Ectodermal cell (in vitro differentiated cells): ENCODE measurements around the gene CXCL1. TPM values are rescaled to one million over a fixed set of nuclear protein-coding genes. Genes with fewer than 3 reads are reported as not detected.

ENCODE experiments used
- H3K27ac ChIP-seq: 2 replicates; pipeline ENCODE4 v1.7.0; 2013; ENCODE audit warnings: mild to moderate bottlenecking, low read depth, low read length; ENCODE audit not compliant: insufficient read depth, poor library complexity, severe bottlenecking
- H3K27me3 ChIP-seq: 2 replicates; pipeline ENCODE4 v1.7.0; 2013; ENCODE audit warnings: mild to moderate bottlenecking, low read length; ENCODE audit not compliant: insufficient read depth, control insufficient read depth, poor library complexity, severe bottlenecking
- H3K36me3 ChIP-seq: one replicate; pipeline ENCODE4 v1.7.0; 2013; ENCODE audit warnings: low read length; ENCODE audit not compliant: control insufficient read depth, insufficient read depth
- H3K4me1 ChIP-seq: one replicate; pipeline ENCODE4 v1.7.0; 2013; ENCODE audit warnings: low read length; ENCODE audit not compliant: control insufficient read depth, insufficient read depth
- H3K4me3 ChIP-seq: 2 replicates; pipeline ENCODE4 v1.7.0; 2013; ENCODE audit warnings: low read depth, low read length, control low read depth; ENCODE audit not compliant: insufficient read depth
- H3K9me3 ChIP-seq: 2 replicates; pipeline ENCODE4 v1.7.0; 2013; ENCODE audit warnings: mild to moderate bottlenecking, low read length, moderate library complexity; ENCODE audit not compliant: control insufficient read depth
- WGBS, 2 experiments: methylation state at CpG; one replicate each; pipeline ENCODE4 v1.1.7; 2013; ENCODE audit warnings: missing lambda C conversion rate in 2 of 2; 5-methylcytosine and 5-hydroxymethylcytosine counted together
- polyA plus RNA-seq, 4 experiments: library from polyadenylated mRNA; stranded (reverse); fragments of 50-300 nt; gene quantifications; one replicate each; pipeline ENCODE4 v1.2.3, GENCODE V29; 2013

CXCL1 gene
- not detected for polyA plus RNA-seq (2013, experiment 1 of 4)
- polyA plus RNA-seq (2013, experiment 2 of 4) = not detected
- 0.85 TPM for polyA plus RNA-seq (2013, experiment 3 of 4)
- 0.28 TPM for polyA plus RNA-seq (2013, experiment 4 of 4)

DNA sequence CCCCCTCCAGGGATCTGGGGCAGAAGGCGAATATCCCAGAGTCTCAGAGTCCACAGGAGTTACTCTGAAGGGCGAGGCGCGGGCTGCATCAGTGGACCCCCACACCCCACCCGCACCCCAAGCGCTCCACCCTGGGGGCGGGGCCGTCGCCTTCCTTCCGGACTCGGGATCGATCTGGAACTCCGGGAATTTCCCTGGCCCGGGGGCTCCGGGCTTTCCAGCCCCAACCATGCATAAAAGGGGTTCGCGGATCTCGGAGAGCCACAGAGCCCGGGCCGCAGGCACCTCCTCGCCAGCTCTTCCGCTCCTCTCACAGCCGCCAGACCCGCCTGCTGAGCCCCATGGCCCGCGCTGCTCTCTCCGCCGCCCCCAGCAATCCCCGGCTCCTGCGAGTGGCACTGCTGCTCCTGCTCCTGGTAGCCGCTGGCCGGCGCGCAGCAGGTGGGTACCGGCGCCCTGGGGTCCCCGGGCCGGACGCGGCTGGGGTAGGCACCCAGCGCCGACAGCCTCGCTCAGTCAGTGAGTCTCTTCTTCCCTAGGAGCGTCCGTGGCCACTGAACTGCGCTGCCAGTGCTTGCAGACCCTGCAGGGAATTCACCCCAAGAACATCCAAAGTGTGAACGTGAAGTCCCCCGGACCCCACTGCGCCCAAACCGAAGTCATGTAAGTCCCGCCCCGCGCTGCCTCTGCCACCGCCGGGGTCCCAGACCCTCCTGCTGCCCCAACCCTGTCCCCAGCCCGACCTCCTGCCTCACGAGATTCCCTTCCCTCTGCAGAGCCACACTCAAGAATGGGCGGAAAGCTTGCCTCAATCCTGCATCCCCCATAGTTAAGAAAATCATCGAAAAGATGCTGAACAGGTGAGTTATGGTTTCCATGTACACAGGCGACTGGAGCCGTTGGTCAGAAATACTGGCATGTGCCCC is at the start of gene CXCL1:
CXCL1 (plus strand) TSS at position 264 of the 926 bp plus-strand sequence; CDS start at position 342, 78 bp downstream.
- no peaks in the 10 kb centered on the region for H3K36me3 ChIP-seq
- no peaks in the 10 kb centered on the region for H3K9me3 ChIP-seq
- H3K4me1 ChIP-seq = no peaks in the 10 kb centered on the region
- WGBS, 2 experiments = 8 to 9% methylated on average over 61 of the region's 61 CpGs
- peaks cover 28% of the 10 kb centered on the region for H3K27me3 ChIP-seq
- no peak within 1 kb of the TSS for H3K27ac ChIP-seq
- peak within 1 kb of the TSS; percentile 62 for H3K4me3 ChIP-seq

DNA sequence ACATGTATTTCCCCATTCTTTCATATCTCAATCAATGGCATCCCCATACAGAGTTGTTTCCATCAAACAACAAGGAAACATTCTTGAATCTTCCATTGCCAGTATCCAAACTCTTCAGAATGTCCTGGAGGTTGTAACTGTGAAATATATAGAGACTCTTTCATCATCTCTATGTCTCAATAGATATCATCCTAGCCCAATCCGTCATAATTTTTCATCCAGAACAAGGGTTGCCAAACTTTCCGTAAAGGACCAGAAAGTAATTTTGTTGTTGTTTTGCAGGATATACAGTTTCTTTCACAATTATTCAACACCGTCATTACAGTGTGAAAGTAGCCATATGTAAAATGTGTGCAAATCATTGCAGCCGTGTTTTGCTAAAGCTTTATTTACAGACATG is 47.9 kb upstream of the CXCL1 start:
- Histone ChIP-seq H3K4me3 (no peak overlapping the region), H3K27me3 (no peaks in the 10 kb centered on the region), H3K36me3 (no peaks in the 10 kb centered on the region), H3K9me3 (no peaks in the 10 kb centered on the region), H3K27ac (no peak overlapping the region), H3K4me1 (no peaks in the 10 kb centered on the region)
- WGBS, 2 experiments = 99 to 100% methylated on average over 3 to 4 of the region's 4 CpGs

DNA sequence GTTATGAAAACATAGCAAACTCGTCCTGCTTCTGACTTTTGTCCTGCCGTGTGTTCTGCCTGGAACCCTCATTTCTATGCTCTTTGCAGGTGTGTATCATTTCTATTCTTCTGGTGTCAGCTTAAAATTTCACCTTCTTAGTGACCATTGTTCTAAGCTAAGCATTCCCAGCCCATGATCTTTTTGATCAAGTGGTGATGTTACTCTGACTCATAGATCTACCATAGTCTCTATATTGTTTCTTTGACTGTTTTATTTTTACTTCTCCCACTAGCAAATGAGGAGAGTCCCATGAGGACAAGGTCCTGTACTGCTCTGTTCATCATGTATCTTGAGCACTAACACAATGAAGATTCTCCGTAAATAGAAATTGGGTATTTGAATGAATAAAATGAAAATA is 46.8 kb upstream of the CXCL1 start:
- H3K27ac ChIP-seq = no peak overlapping the region
- H3K36me3 ChIP-seq = no peaks in the 10 kb centered on the region
- H3K4me3 ChIP-seq = no peak overlapping the region
- no peaks in the 10 kb centered on the region for H3K4me1 ChIP-seq
- WGBS, 2 experiments = 89 to 93% methylated on average over 3 of the region's 3 CpGs
- no peaks in the 10 kb centered on the region for H3K27me3 ChIP-seq
- no peaks in the 10 kb centered on the region for H3K9me3 ChIP-seq

GRCh38 chr4:73822812-73823504 is 46.2 kb upstream of the CXCL1 start:
- no peak overlapping the region for H3K27ac ChIP-seq
- no peaks in the 10 kb centered on the region for H3K27me3 ChIP-seq
- no peaks in the 10 kb centered on the region for H3K9me3 ChIP-seq
- H3K4me1 ChIP-seq = no peaks in the 10 kb centered on the region
- H3K36me3 ChIP-seq = no peaks in the 10 kb centered on the region
- no peak overlapping the region for H3K4me3 ChIP-seq

DNA sequence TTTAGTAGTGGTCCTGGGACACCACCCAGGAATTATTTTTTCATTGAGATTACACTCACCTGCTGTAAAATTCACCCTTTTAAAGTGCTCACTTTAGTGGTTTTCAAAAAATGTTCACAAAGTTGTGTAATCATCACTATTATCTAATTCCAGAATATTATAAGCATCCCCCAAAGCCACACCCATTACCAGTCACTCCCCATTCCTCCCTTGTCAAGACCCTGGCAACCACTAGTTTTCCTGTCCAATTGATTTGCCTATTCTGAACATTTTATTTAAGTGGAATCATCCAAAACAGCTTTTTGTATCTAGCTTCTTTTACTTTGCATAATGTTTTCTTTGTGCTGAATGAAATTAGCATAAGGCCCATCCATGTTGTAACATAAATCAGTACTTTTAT is 45.4 kb upstream of the CXCL1 start:
- Histone ChIP-seq H3K4me1 (no peaks in the 10 kb centered on the region), H3K27me3 (no peaks in the 10 kb centered on the region), H3K9me3 (no peaks in the 10 kb centered on the region), H3K27ac (no peak overlapping the region), H3K4me3 (no peak overlapping the region), H3K36me3 (no peaks in the 10 kb centered on the region)

GRCh38 chr4:73828956-73829355 is 40.2 kb upstream of the CXCL1 start:
- Histone ChIP-seq H3K27ac (no peak overlapping the region), H3K27me3 (no peaks in the 10 kb centered on the region), H3K4me1 (no peaks in the 10 kb centered on the region), H3K4me3 (no peak overlapping the region), H3K36me3 (no peaks in the 10 kb centered on the region), H3K9me3 (no peaks in the 10 kb centered on the region)
- 95% methylated on average over 2 to 3 of the region's 3 CpGs for WGBS, 2 experiments

GRCh38 chr4:73831569-73831968 is 37.6 kb upstream of the CXCL1 start:
- Histone ChIP-seq H3K4me1 (no peaks in the 10 kb centered on the region), H3K27me3 (peaks cover 3% of the 10 kb centered on the region), H3K27ac (no peak overlapping the region), H3K9me3 (no peaks in the 10 kb centered on the region), H3K36me3 (no peaks in the 10 kb centered on the region), H3K4me3 (no peak overlapping the region)
- 88 to 100% methylated on average over 1 of the region's 2 CpGs for WGBS, 2 experiments

- 94 to 96% methylated on average over 1 of the region's 1 CpG for WGBS, 2 experiments
- H3K4me1 ChIP-seq = no peaks in the 10 kb centered on the region
- no peak overlapping the region for H3K4me3 ChIP-seq
- no peaks in the 10 kb centered on the region for H3K36me3 ChIP-seq
- peaks cover 14% of the 10 kb centered on the region for H3K27me3 ChIP-seq
- no peaks in the 10 kb centered on the region for H3K9me3 ChIP-seq
- H3K27ac ChIP-seq = no peak overlapping the region
Observed at GRCh38 chr4:73832651-73833237, 36.4 kb upstream of the CXCL1 start.

GRCh38 chr4:73836373-73837279 is 32.6 kb upstream of the CXCL1 start, which contains the start of gene CXCL6:
TSS of gene CXCL6 (plus strand) at chr4:73836678. CDS start at chr4:73836751, 73 bp downstream.
- Histone ChIP-seq H3K9me3 (no peaks in the 10 kb centered on the region), H3K27ac (no peak within 1 kb of the TSS), H3K27me3 (peaks cover 18% of the 10 kb centered on the region), H3K4me1 (no peaks in the 10 kb centered on the region), H3K36me3 (no peaks in the 10 kb centered on the region), H3K4me3 (peak within 1 kb of the TSS; percentile 49)
- 5% methylated on average over 40 to 41 of the region's 41 CpGs for WGBS, 2 experiments
